Fibroblast of mammary gland (primary cell): ENCODE measurements around the gene SVIL.

Experiments
- DNase-seq: peaks from one replicate; pipeline ENCODE4 v3.0.0-alpha.2; 2010; ENCODE audit warnings: low read depth
- H3K4me3 ChIP-seq: 2 replicates; pipeline ENCODE4 v1.5.1; 2011; ENCODE audit warnings: low read depth, mild to moderate bottlenecking, low read length, moderate library complexity; ENCODE audit not compliant: control insufficient read depth
- TF ChIP-seq, protein P1 (sequence below): conservative IDR thresholded peaks from 2 replicates; pipeline ENCODE4 v1.5.1; 2011; ENCODE audit warnings: low read depth, low read length, inconsistent platforms; ENCODE audit not compliant: control insufficient read depth, insufficient read depth

The SVIL gene

GRCh38 chr10:29663718-29664117, 28.9 kb upstream of the SVIL start:
- TF ChIP-seq, protein P1, sequence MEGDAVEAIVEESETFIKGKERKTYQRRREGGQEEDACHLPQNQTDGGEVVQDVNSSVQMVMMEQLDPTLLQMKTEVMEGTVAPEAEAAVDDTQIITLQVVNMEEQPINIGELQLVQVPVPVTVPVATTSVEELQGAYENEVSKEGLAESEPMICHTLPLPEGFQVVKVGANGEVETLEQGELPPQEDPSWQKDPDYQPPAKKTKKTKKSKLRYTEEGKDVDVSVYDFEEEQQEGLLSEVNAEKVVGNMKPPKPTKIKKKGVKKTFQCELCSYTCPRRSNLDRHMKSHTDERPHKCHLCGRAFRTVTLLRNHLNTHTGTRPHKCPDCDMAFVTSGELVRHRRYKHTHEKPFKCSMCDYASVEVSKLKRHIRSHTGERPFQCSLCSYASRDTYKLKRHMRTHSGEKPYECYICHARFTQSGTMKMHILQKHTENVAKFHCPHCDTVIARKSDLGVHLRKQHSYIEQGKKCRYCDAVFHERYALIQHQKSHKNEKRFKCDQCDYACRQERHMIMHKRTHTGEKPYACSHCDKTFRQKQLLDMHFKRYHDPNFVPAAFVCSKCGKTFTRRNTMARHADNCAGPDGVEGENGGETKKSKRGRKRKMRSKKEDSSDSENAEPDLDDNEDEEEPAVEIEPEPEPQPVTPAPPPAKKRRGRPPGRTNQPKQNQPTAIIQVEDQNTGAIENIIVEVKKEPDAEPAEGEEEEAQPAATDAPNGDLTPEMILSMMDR: no peak
- no peak for DNase-seq
- no peak overlapping the region for H3K4me3 ChIP-seq

GRCh38 chr10:29658984-29659965, 24.5 kb upstream of the SVIL start:
- no peak overlapping the region for H3K4me3 ChIP-seq
- TF ChIP-seq, protein P1: peak; percentile 59

GRCh38 chr10:29657719-29658274, 23.0 kb upstream of the SVIL start:
- TF ChIP-seq, protein P1: no peak
- H3K4me3 ChIP-seq: no peak overlapping the region
- DNase-seq: no peak

More at GRCh38 chr10:29658984-29659965, 24.5 kb upstream of the SVIL start:
- peak; percentile 100 for DNase-seq

DNA sequence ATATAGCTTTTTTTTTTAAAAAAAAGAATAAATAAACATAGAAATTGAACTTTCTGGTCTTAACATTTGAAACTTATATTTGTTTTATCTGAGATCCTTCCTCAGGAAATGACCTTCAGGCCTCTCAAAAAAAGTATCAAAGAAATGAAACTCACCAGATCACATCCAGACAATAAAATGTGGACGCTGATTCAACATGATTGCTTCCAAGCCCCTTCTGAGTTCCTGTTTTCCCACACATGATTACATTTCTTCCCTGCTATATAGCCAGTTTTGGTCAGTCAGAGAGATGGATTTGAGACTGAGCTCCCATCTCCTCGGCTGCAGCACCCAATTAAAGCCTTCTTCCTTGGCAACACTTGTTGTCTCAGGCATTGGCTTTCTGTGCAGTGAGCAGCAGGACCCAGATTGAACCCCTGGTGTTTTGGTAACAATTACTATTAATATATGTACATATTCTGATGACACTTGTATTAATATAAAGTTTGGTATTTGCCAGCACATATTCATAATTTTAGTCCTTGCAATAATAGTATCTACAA, 21.8 kb upstream of the SVIL start:
- no peak overlapping the region for H3K4me3 ChIP-seq
- DNase-seq: no peak
- TF ChIP-seq, protein P1: no peak

DNA sequence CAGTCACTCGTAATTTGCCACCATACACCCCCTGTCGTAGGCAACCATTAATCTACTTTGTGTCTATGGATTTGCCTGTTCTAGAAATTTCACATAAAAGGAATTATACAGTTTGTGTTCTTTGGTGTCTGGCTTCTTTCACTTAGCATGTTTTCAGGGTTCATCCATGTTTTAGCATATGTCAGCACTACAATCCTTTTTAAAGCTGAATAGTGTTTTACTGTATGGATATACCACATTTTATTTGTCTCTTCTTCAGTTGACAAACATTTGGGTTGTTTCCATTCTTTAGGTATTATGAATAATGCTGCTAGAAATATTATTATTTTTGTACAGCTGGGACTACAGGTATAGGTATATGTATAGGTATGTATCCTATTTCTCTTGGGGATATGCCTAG, 17.4 kb upstream of the SVIL start:
- TF ChIP-seq, protein P1: no peak
- H3K4me3 ChIP-seq: no peak overlapping the region
- DNase-seq: no peak

- DNase-seq: no peak
- TF ChIP-seq, protein P1: no peak
- no peak overlapping the region for H3K4me3 ChIP-seq
Observed at GRCh38 chr10:29651767-29652166, 17.0 kb upstream of the SVIL start.
